KOPT-K1 (cell line): Measurements from ENCODE around the gene CPNE7.
"Not testable (repeated sequence)": the region's sequence is repeated elsewhere in the genome, so short reads cannot be mapped to it uniquely, and the experiment has no call there.

Source experiments
- H3K27ac ChIP-seq: fragments of 200-600 bp; sonication (generic); 2 replicates; pipeline ENCODE4 v1.5.1; 2016; ENCODE audit warnings: antibody characterized with exemption, mild to moderate bottlenecking, low read depth, low read length; ENCODE audit not compliant: poor library complexity, severe bottlenecking
- H3K36me3 ChIP-seq: fragments of 200-600 bp; sonication (generic); 2 replicates; pipeline ENCODE4 v1.5.1; 2017; ENCODE audit warnings: antibody characterized with exemption, mild to moderate bottlenecking, low read length, moderate library complexity; ENCODE audit not compliant: insufficient read depth
- H3K9me3 ChIP-seq: fragments of 200-600 bp; sonication (generic); 2 replicates; pipeline ENCODE4 v1.5.1; 2017; ENCODE audit warnings: antibody characterized with exemption, low read length, mild to moderate bottlenecking; ENCODE audit not compliant: insufficient read depth, poor library complexity, severe bottlenecking

CPNE7 gene

GRCh38 chr16:89581861-89582563 is 6.5 kb downstream of the CPNE7 start:
- H3K9me3 ChIP-seq = peaks cover 20% of the 10 kb centered on the region
- H3K27ac ChIP-seq = no peak overlapping the region
- H3K36me3 ChIP-seq = peaks cover 28% of the 10 kb centered on the region; the same call in 1 of the 2 replicates

DNA sequence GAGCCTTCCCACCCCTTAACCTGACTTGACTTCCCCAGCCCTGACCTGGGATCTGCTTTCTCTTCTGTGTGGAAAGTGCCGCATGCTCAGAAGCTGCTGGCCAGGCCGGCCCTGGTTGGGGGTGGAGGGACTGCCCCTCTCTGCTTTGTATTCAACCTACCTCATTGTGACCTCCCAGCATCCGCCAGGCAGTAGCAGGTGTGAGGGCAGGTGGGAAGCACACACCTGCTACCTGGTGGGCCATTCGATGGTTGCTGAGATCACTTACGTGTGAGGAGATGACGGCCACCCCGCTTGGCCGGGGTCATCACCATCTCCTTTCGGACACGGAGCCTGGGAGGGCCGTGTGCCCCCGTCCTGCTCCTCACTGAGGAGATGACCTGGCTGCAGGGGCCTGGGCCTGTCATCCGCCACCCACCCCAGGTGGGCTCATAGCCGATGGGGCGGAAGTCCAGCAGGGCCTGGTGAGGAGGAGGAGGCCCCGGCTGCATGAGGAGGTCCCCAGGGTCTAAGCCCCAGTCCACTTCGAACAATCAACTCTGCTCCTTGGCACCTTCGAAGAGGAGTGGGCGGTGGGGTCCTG is 7.1 kb downstream of the CPNE7 start:
- Histone ChIP-seq H3K9me3 (peaks cover 25% of the 10 kb centered on the region), H3K36me3 (peaks cover 33% of the 10 kb centered on the region; the same call in 1 of the 2 replicates), H3K27ac (no peak overlapping the region)

GRCh38 chr16:89583197-89583894 is 7.8 kb downstream of the CPNE7 start:
- Histone ChIP-seq H3K9me3 (peaks cover 26% of the 10 kb centered on the region), H3K27ac (no peak overlapping the region), H3K36me3 (peaks cover 33% of the 10 kb centered on the region; the same call in 1 of the 2 replicates)

- no peak overlapping the region for H3K27ac ChIP-seq
- H3K36me3 ChIP-seq = peaks cover 26% of the 10 kb centered on the region; the same call in 1 of the 2 replicates
- peaks cover 26% of the 10 kb centered on the region for H3K9me3 ChIP-seq
These were observed 8.5 kb downstream of the CPNE7 start for GRCh38 chr16:89583895-89584644.

GRCh38 chr16:89584768-89585549 is 9.4 kb downstream of the CPNE7 start:
- H3K27ac ChIP-seq = peak overlapping the region; percentile 24

DNA sequence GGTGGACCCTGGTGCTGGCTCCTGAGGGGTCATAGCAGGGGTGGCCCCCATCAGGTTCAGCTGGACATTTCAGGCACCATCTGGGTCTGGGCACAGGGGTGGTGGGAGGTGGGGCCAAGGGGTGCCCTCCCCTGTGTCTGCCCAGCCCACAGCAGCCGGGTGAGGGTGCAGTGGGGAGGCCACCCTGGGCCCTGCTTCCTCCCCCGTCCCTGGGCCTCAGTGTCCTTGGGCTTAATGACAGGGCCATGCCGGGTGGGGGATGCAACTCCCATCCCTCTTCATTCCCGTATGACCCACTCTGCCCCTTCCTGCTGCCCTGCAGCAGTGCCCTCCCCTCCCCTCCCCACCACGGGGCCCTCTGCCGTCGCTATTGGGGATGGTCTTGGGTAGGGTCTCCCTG is 10.7 kb downstream of the CPNE7 start:
- Histone ChIP-seq H3K36me3 (peaks cover 5% of the 10 kb centered on the region; the same call in 1 of the 2 replicates), H3K27ac (no peak overlapping the region), H3K9me3 (peaks cover 6% of the 10 kb centered on the region)

More at GRCh38 chr16:89584768-89585549, 9.4 kb downstream of the CPNE7 start:
- Histone ChIP-seq H3K36me3 (peaks cover 17% of the 10 kb centered on the region; the same call in 1 of the 2 replicates), H3K9me3 (peaks cover 18% of the 10 kb centered on the region)

- Histone ChIP-seq H3K27ac (no peak overlapping the region), H3K9me3 (peaks cover 6% of the 10 kb centered on the region), H3K36me3 (peaks cover 5% of the 10 kb centered on the region; the same call in 1 of the 2 replicates)
These were observed 11.3 kb downstream of the CPNE7 start for GRCh38 chr16:89586853-89587252.

DNA sequence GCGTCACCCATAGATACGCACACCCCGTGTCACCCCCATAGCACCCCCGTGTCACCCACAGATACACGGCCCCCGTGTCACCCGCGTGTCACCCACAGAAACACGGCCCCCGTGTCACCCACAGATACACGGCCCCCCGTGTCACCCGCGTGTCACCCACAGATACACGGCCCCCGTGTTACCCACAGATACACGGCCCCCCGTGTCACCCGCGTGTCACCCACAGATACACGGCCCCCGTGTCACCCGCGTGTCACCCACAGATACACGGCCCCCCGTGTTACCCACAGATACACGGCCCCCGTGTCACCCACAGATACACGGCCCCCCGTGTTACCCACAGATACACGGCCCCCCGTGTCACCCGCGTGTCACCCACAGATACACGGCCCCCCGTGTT is 12.1 kb downstream of the CPNE7 start:
- not testable (repeated sequence) for H3K27ac ChIP-seq, H3K36me3 ChIP-seq, H3K9me3 ChIP-seq

DNA sequence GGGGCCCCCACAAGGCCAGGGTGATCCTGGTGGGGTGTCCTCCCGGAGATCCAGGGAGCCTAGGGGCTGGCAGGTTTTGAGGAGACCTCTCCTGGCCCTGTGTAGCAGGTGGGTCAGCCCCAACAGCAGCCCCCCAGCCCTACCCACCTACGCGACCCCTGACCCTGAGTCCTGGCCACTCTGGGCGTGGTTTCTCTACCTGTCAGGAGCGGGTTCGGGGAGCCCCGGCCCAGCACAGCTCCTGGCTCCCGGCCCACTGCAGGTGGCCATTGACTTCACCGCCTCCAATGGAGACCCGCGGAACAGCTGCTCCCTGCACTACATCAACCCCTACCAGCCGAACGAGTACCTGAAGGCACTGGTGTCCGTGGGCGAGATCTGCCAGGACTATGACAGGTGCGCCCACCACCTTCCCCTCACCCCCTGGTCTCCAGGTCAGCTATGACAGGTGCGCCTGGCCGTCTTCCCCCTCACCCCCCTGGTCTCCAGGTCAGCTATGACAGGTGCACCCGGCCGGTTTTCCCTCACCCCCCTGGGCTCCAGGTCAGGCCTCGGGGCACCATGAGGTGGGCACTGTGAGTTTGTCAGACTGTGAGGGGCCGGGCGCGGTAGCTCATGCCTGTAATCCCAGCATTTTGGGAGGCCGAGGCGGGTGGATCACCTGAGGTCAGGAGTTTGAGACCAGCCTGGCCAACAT is 13.0 kb downstream of the CPNE7 start:
- Histone ChIP-seq H3K27ac (no peak overlapping the region), H3K36me3 (peaks cover 5% of the 10 kb centered on the region; the same call in 1 of the 2 replicates), H3K9me3 (peaks cover 6% of the 10 kb centered on the region)

- Histone ChIP-seq H3K27ac (no peak overlapping the region), H3K36me3 (peaks cover 5% of the 10 kb centered on the region; the same call in 1 of the 2 replicates)
These were observed 13.8 kb downstream of the CPNE7 start for GRCh38 chr16:89589241-89589926.

GRCh38 chr16:89593841-89594240 is 18.3 kb downstream of the CPNE7 start:
- Histone ChIP-seq H3K36me3 (peaks cover 13% of the 10 kb centered on the region; the same call in 1 of the 2 replicates), H3K27ac (peak overlapping the region; percentile 79), H3K9me3 (no peaks in the 10 kb centered on the region)

More at GRCh38 chr16:89589241-89589926, 13.8 kb downstream of the CPNE7 start:
- H3K9me3 ChIP-seq = peaks cover 6% of the 10 kb centered on the region

GRCh38 chr16:89595330-89596060 is 19.9 kb downstream of the CPNE7 start:
- no peaks in the 10 kb centered on the region for H3K9me3 ChIP-seq
- H3K27ac ChIP-seq = peak overlapping the region; percentile 79
- H3K36me3 ChIP-seq = peaks cover 13% of the 10 kb centered on the region; the same call in 1 of the 2 replicates
